Measurements from ENCODE around the gene GPR162. TPM values are rescaled to one million over a fixed set of nuclear protein-coding genes. Genes with fewer than 3 reads are reported as not detected.
A peak's percentile ranks its signal among the peaks of the same experiment; 100 is the strongest.

GPR162 gene
- total and polyA plus RNA-seq, 4 experiments from 2014 or later = 0.32 TPM; not detected in 3

DNA sequence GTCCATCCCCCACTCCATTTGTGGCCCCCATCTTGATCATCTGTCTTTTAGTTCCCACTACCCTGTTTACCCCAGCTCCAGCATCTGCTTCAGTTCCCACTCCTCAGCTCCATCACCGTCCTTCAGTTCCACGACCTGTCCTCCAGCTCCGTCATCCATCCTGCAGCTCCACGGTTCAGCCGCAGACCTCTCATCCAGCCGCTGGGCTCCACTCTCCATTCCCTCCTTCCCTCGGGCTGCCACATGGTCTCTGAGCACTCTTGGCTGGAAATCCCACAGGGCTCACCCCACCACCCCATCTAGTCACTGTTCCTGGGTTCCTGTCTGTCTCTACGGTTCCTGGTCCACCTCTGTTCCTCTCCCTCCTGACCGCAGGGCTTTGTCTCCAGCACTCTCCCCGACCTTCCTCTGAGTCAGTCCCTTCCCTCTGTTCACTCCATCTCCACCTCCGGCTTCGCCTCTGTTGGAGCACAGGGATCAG lies 3.3 kb downstream of the GPR162 start:
- CTCF ChIA-PET (ENCODE audit: partially characterized antibody) = interaction anchor here (1.0 to 18.9 kb wide), 17 partner anchors 9 to 261 kb away, joined by 3 to 303 read pairs (median 6); partner anchors contain the start of genes CD4, GNB3, LAG3 and MLF2
- peaks cover 41% of the 10 kb centered on the region for H3K4me1 ChIP-seq (ENCODE audit: insufficient read depth, low read length)

GRCh38 chr12:6825398-6826124 lies 3.9 kb downstream of the GPR162 start:
- peak; percentile 73 to 82 (median 78) for DNase-seq
- Mint-ChIP-seq H3K9me3 (no peaks in the 10 kb centered on the region), H3K36me3 (peaks cover 0 to 2% of the 10 kb centered on the region in 2 donors), H3K27ac (peak overlapping the region in 4 of 7 donors; percentile 24 to 71 (median 34)), H3K27me3 (peaks cover 6 to 24% of the 10 kb centered on the region in 2 donors), H3K4me3 (peak overlapping the region in 1 of 8 donors; percentile 57), H3K4me1 (peaks cover 17 to 60% (median 28%) of the 10 kb centered on the region in 4 donors)
- no peaks in the 10 kb centered on the region for H3K36me3 ChIP-seq (ENCODE audit: insufficient read depth, low read length)
- CTCF ChIA-PET (ENCODE audit: partially characterized antibody) = interaction anchor here (0.8 to 18.9 kb wide), 29 partner anchors 8 to 262 kb away, joined by 3 to 303 read pairs (median 4); partner anchors contain the start of genes CD4, CDCA3, COPS7A and GNB3
- H3K27me3 ChIP-seq (ENCODE audit: insufficient read depth, low read length) = peaks cover 10% of the 10 kb centered on the region
- POLR2A ChIA-PET (ENCODE audit: partially characterized antibody) = interaction anchor here (0.5 to 6.5 kb wide), 9 partner anchors 23 to 102 kb away, joined by 3 to 48 read pairs (median 4); partner anchors contain the start of genes CD4, COPS7A, MLF2 and PTMS
- peaks cover 36% of the 10 kb centered on the region for H3K4me1 ChIP-seq (ENCODE audit: insufficient read depth, low read length)
- H3K4me3 ChIP-seq (ENCODE audit: low read length in 2 of 2) = no peak overlapping the region
- no peak overlapping the region for H3K27ac ChIP-seq (ENCODE audit: low read depth, low read length)
- intact Hi-C loops (cut with micrococcal nuclease) = loop anchor here (1.0 to 10.0 kb wide), 9 partner anchors 10 to 261 kb away; partner anchors contain the start of genes ING4, MLF2, NOP2 and ZNF384
- no peaks in the 10 kb centered on the region for H3K9me3 ChIP-seq (ENCODE audit: control insufficient read depth in 1 of 2, low read length in 2 of 2)

More for the DNA sequence above, 3.3 kb downstream of the GPR162 start:
- Mint-ChIP-seq H3K4me3 (peak overlapping the region in 1 of 8 donors; percentile 6), H3K36me3 (peaks cover under 1 to 4% of the 10 kb centered on the region in 2 donors), H3K27me3 (peaks cover 6 to 24% of the 10 kb centered on the region in 2 donors), H3K4me1 (peaks cover 18 to 63% (median 30%) of the 10 kb centered on the region in 4 donors), H3K9me3 (no peaks in the 10 kb centered on the region), H3K27ac (no peak overlapping the region)
- peaks cover 10% of the 10 kb centered on the region for H3K27me3 ChIP-seq (ENCODE audit: insufficient read depth, low read length)
- no peak overlapping the region for H3K4me3 ChIP-seq (ENCODE audit: low read length in 2 of 2)
- no peak overlapping the region for H3K27ac ChIP-seq (ENCODE audit: low read depth, low read length)
- no peaks in the 10 kb centered on the region for H3K9me3 ChIP-seq (ENCODE audit: control insufficient read depth in 1 of 2, low read length in 2 of 2)
- intact Hi-C loops (cut with micrococcal nuclease) = loop anchor here (1.0 to 10.0 kb wide), 9 partner anchors 10 to 260 kb away; partner anchors contain the start of genes ING4, MLF2, NOP2 and ZNF384
- POLR2A ChIA-PET (ENCODE audit: partially characterized antibody) = interaction anchor here (0.5 to 6.5 kb wide), 9 partner anchors 23 to 101 kb away, joined by 3 to 48 read pairs (median 4); partner anchors contain the start of genes CD4, COPS7A, MLF2 and PTMS
- peak in 1 of 5 donors; percentile 7 for DNase-seq
- peaks cover 4% of the 10 kb centered on the region for H3K36me3 ChIP-seq (ENCODE audit: insufficient read depth, low read length)

GRCh38 chr12:6826125-6826733 lies 4.6 kb downstream of the GPR162 start:
- ChIA-PET POLR2A (ENCODE audit: partially characterized antibody) (interaction anchor here (1.2 to 6.5 kb wide), 4 partner anchors 37 to 73 kb away, joined by 3 to 48 read pairs (median 5); partner anchors contain the start of genes CD4, MLF2 and PTMS), CTCF (ENCODE audit: partially characterized antibody) (interaction anchor here (0.8 to 18.9 kb wide), 21 partner anchors 8 to 262 kb away, joined by 3 to 303 read pairs (median 5); partner anchors contain the start of genes CD4, CDCA3, COPS7A and GNB3)
- Histone ChIP-seq H3K4me3 (ENCODE audit: low read length in 2 of 2) (no peak overlapping the region), H3K4me1 (ENCODE audit: insufficient read depth, low read length) (peaks cover 29% of the 10 kb centered on the region), H3K27ac (ENCODE audit: low read depth, low read length) (no peak overlapping the region), H3K36me3 (ENCODE audit: insufficient read depth, low read length) (no peaks in the 10 kb centered on the region), H3K9me3 (ENCODE audit: control insufficient read depth in 1 of 2, low read length in 2 of 2) (no peaks in the 10 kb centered on the region), H3K27me3 (ENCODE audit: insufficient read depth, low read length) (peaks cover 10% of the 10 kb centered on the region)
- peak overlapping the region in 2 of 7 donors; percentile 23 to 71 for H3K27ac Mint-ChIP-seq
- no peaks in the 10 kb centered on the region for H3K9me3 Mint-ChIP-seq
- H3K27me3 Mint-ChIP-seq = peaks cover 6 to 28% of the 10 kb centered on the region in 2 donors
- H3K4me1 Mint-ChIP-seq = peaks cover 10 to 54% (median 21%) of the 10 kb centered on the region in 4 donors
- intact Hi-C loops (cut with micrococcal nuclease) = loop anchor here (5.0 to 10.0 kb wide), 2 partner anchors 139 to 261 kb away; partner anchors contain the start of genes NOP2 and ZNF384
- no peak for DNase-seq
- peaks cover 0 to under 1% of the 10 kb centered on the region in 2 donors for H3K36me3 Mint-ChIP-seq
- peak overlapping the region in 2 of 8 donors; percentile 16 to 57 for H3K4me3 Mint-ChIP-seq

DNA sequence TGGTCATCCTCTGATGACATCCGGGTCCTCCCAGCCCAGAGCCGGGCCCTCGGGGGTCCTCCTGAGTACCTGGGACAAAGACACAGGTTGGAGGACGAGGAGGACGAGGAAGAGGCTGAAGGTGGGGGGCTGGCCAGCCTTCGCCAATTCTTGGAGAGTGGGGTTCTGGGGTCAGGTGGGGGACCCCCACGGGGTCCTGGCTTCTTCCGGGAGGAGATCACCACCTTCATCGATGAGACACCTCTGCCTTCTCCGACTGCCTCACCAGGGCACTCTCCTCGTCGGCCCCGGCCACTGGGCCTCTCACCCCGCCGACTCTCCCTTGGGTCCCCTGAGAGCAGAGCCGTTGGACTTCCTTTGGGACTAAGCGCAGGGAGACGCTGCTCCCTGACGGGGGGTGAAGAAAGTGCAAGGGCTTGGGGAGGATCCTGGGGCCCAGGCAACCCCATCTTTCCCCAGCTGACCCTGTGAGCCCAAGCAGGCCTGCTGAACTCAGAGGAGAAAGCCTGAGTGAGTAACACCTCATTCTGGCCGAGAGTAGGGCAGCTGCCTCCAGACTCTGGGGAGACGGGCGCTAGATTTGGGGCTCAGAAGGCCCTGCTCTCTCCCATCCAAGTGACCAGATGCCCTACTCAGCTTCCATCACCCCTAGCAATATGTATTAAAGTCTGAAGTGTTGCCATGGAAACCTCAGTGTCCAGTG lies 5.3 kb downstream of the GPR162 start:
- peaks cover 9 to 50% (median 20%) of the 10 kb centered on the region in 4 donors for H3K4me1 Mint-ChIP-seq
- Histone ChIP-seq H3K27me3 (ENCODE audit: insufficient read depth, low read length) (peaks cover 10% of the 10 kb centered on the region), H3K27ac (ENCODE audit: low read depth, low read length) (no peak overlapping the region), H3K36me3 (ENCODE audit: insufficient read depth, low read length) (no peaks in the 10 kb centered on the region), H3K4me3 (ENCODE audit: low read length in 2 of 2) (no peak overlapping the region), H3K4me1 (ENCODE audit: insufficient read depth, low read length) (peaks cover 28% of the 10 kb centered on the region), H3K9me3 (ENCODE audit: control insufficient read depth in 1 of 2, low read length in 2 of 2) (no peaks in the 10 kb centered on the region)
- DNase-seq = no peak
- intact Hi-C loops (cut with micrococcal nuclease) = loop anchor here (5.0 to 10.0 kb wide), 2 partner anchors 140 to 262 kb away; partner anchors contain the start of genes NOP2 and ZNF384
- H3K9me3 Mint-ChIP-seq = no peaks in the 10 kb centered on the region
- H3K36me3 Mint-ChIP-seq = no peaks in the 10 kb centered on the region
- peak overlapping the region in 6 of 8 donors; percentile 64 to 86 (median 76) for H3K4me3 Mint-ChIP-seq
- CTCF ChIA-PET (ENCODE audit: partially characterized antibody) = interaction anchor here (1.1 to 18.9 kb wide), 12 partner anchors 7 to 206 kb away, joined by 3 to 303 read pairs (median 6); partner anchors contain the start of genes CD4, COPS7A, LAG3 and MLF2
- H3K27me3 Mint-ChIP-seq = peaks cover 6 to 28% of the 10 kb centered on the region in 2 donors
- POLR2A ChIA-PET (ENCODE audit: partially characterized antibody) = interaction anchor here (1.6 to 6.5 kb wide), 7 partner anchors 25 to 74 kb away, joined by 4 to 48 read pairs (median 19); partner anchors contain the start of genes CD4, CDCA3, MLF2 and PTMS
- H3K27ac Mint-ChIP-seq = peak overlapping the region in 3 of 7 donors; percentile 62 to 74 (median 68)

DNA sequence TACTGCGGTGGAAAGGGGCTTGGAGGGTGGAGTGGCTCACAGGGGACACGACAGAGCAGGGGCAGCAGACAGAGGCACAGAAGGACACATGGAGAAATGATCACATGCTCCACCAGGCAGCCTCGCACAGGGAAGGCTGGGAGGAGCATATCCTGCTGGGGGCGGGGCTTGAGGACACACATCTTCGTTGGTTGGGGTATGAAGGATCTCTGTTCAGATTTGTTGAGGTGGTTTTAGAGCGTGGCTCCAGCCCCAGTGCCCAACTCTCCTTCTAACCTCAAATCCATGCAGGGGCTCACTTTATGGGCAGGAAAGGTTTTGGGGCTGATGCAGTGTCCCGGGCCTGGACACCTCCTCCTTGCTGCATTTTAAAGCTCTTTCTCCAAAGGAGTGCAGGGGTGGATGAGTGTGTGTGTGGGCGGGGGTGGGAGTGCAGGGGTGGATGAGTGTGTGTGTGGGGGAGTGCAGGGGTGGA lies 5.9 kb downstream of the GPR162 start:
- Histone ChIP-seq H3K9me3 (ENCODE audit: control insufficient read depth in 1 of 2, low read length in 2 of 2) (no peaks in the 10 kb centered on the region), H3K36me3 (ENCODE audit: insufficient read depth, low read length) (no peaks in the 10 kb centered on the region), H3K4me1 (ENCODE audit: insufficient read depth, low read length) (peaks cover 28% of the 10 kb centered on the region), H3K27me3 (ENCODE audit: insufficient read depth, low read length) (peaks cover 10% of the 10 kb centered on the region), H3K4me3 (ENCODE audit: low read length in 2 of 2) (no peak overlapping the region), H3K27ac (ENCODE audit: low read depth, low read length) (no peak overlapping the region)
- Mint-ChIP-seq H3K9me3 (no peaks in the 10 kb centered on the region), H3K27ac (peak overlapping the region in 3 of 7 donors; percentile 62 to 74 (median 68)), H3K4me3 (peak overlapping the region in 6 of 8 donors; percentile 64 to 86 (median 76)), H3K36me3 (no peaks in the 10 kb centered on the region), H3K4me1 (peaks cover 9 to 44% (median 18%) of the 10 kb centered on the region in 4 donors), H3K27me3 (peaks cover 6 to 28% of the 10 kb centered on the region in 2 donors)
- peak in 1 of 5 donors; percentile 16 for DNase-seq
- ChIA-PET POLR2A (ENCODE audit: partially characterized antibody) (interaction anchor here (1.3 to 3.6 kb wide), 9 partner anchors 13 to 366 kb away, joined by 3 to 26 read pairs (median 10); partner anchors contain the start of genes CD4, CDCA3, GNB3 and MLF2), CTCF (ENCODE audit: partially characterized antibody) (interaction anchor here (1.4 to 18.9 kb wide), 6 partner anchors 17 to 72 kb away, joined by 3 to 303 read pairs (median 10); partner anchors contain the start of genes CD4, LAG3, MLF2 and PTMS)
- intact Hi-C loops (cut with micrococcal nuclease) = loop anchor here (5.0 to 10.0 kb wide), 2 partner anchors 140 to 263 kb away; partner anchors contain the start of genes NOP2 and ZNF384

Data from CD4-positive, alpha-beta memory T cell (primary cell).